ENCODE measurements around the gene WDR81. TPM values are rescaled to one million over a fixed set of nuclear protein-coding genes. Genes with fewer than 3 reads are reported as not detected.

Gene WDR81
- polyA plus RNA-seq, 1 donor (not counting 4 experiments of a cell fraction or from before 2014, with no cell fraction given) = 4.2 TPM

DNA sequence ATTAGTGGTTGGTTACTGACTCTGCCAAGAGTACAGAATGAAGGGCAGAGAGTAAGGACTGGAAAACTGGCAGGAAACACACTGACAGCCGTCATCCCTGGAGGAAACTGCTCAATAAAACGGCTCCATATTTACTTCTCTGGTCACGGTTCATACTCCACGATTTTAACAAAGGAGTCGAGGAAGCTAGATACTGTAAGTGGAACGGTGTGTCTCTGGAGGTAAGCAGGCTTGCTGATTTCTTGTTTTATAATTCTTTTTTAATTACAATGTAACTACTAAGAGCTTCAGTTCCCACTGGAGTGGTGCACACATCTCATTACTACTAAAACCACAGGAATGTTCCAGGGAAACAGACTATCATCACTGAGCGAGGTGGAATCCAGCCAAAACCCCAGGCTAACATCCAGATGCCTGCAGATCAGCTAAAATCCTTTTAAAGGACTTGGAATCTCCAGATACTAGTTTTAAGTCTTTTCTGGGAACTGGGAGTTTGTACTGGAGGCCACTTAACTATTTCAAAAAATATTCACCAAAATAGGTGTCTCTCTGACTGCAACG lies 55.1 kb downstream of the WDR81 start:
- Histone ChIP-seq H4K20me1 (ENCODE audit: control insufficient read depth, extremely low read depth, insufficient read depth, low read length) (no peaks in the 10 kb centered on the region), H3K27ac (ENCODE audit: control insufficient read depth, insufficient read depth, low read length) (peak overlapping the region; percentile 71), H3K9me1 (ENCODE audit: control insufficient read depth, extremely low read depth, insufficient read depth, low read length) (no peaks in the 10 kb centered on the region), H3K36me3 (ENCODE audit: control insufficient read depth in 2 of 2, extremely low read depth in 1 of 2, insufficient read depth in 2 of 2, low read length in 2 of 2) (peaks cover 12 to 22% of the 10 kb centered on the region in 2 experiments), H3K9ac (ENCODE audit: control insufficient read depth, extremely low read depth, insufficient read depth, low read length) (peak overlapping the region; percentile 13), H3K4me1 (ENCODE audit: control insufficient read depth, extremely low read depth, insufficient read depth, low read length) (peaks cover 18% of the 10 kb centered on the region), H3K79me2 (ENCODE audit: control insufficient read depth, insufficient read depth, low read length) (no peaks in the 10 kb centered on the region), H3K9me3 (ENCODE audit: control insufficient read depth, low read depth, low read length) (no peaks in the 10 kb centered on the region), H2AFZ (ENCODE audit: control insufficient read depth, low read length) (peak overlapping the region; percentile 70), H3K4me3 (ENCODE audit: control insufficient read depth in 2 of 3, extremely low read depth in 1 of 3, insufficient read depth in 2 of 3, low read depth in 1 of 3, low read length in 3 of 3) (peak overlapping the region in 1 of 3 experiments; percentile 2), H3K27me3 (ENCODE audit: control insufficient read depth, extremely low read depth, insufficient read depth, low read length) (no peaks in the 10 kb centered on the region), H3K4me2 (ENCODE audit: control insufficient read depth, extremely low read depth, insufficient read depth, low read depth, low read length) (peak overlapping the region; percentile 65)
- dilution Hi-C loops (cut with MboI; ENCODE audit: extremely low pct_ligation_motif_present, low sequenced_read_pairs) = loop anchor here (5.0 kb wide), 2 partner anchors 47 to 68 kb away; no protein-coding TSS in a partner anchor
- DNase-seq (ENCODE audit: low read depth, low spot score) = no peak
- FAIRE-seq = peak; percentile 97
- TF ChIP-seq EZH2 (IDR thresholded peaks at IDR 0.05; ENCODE audit: low read length) = no peak
- TF ChIP-seq, protein P1, sequence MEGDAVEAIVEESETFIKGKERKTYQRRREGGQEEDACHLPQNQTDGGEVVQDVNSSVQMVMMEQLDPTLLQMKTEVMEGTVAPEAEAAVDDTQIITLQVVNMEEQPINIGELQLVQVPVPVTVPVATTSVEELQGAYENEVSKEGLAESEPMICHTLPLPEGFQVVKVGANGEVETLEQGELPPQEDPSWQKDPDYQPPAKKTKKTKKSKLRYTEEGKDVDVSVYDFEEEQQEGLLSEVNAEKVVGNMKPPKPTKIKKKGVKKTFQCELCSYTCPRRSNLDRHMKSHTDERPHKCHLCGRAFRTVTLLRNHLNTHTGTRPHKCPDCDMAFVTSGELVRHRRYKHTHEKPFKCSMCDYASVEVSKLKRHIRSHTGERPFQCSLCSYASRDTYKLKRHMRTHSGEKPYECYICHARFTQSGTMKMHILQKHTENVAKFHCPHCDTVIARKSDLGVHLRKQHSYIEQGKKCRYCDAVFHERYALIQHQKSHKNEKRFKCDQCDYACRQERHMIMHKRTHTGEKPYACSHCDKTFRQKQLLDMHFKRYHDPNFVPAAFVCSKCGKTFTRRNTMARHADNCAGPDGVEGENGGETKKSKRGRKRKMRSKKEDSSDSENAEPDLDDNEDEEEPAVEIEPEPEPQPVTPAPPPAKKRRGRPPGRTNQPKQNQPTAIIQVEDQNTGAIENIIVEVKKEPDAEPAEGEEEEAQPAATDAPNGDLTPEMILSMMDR (optimal IDR thresholded peaks at IDR 0.05 in 1 of 3, IDR thresholded peaks at IDR 0.05 in 1 of 3, conservative IDR thresholded peaks at IDR 0.05 in 1 of 3; ENCODE audit: extremely low read depth in 1 of 3, insufficient read depth in 2 of 3, low read length in 3 of 3) = no peak

DNA sequence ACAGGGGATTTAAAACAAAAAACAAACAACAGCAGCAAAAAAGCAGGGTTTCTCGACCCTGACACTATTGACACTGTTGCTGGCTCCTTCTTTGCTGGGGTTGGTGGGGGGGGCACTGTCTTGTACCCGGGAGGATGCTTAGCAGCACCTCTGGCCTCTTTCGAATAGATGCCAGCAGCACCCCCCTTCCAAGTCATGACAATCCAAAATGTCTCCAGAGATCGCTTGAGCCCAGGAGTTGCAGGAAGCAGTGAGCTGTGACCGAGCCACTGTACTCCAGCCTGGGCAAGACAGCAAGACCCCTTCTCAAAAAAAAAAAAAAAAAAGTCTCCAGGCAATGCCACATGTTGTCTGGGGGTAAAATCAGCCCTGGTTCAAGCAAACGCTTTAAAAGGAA lies 57.7 kb downstream of the WDR81 start:
- Histone ChIP-seq H3K79me2 (ENCODE audit: control insufficient read depth, insufficient read depth, low read length) (no peaks in the 10 kb centered on the region), H3K36me3 (ENCODE audit: control insufficient read depth in 2 of 2, extremely low read depth in 1 of 2, insufficient read depth in 2 of 2, low read length in 2 of 2) (peaks cover 11 to 15% of the 10 kb centered on the region in 2 experiments), H4K20me1 (ENCODE audit: control insufficient read depth, extremely low read depth, insufficient read depth, low read length) (no peaks in the 10 kb centered on the region), H3K27me3 (ENCODE audit: control insufficient read depth, extremely low read depth, insufficient read depth, low read length) (no peaks in the 10 kb centered on the region), H3K4me2 (ENCODE audit: control insufficient read depth, extremely low read depth, insufficient read depth, low read depth, low read length) (no peak overlapping the region), H3K4me1 (ENCODE audit: control insufficient read depth, extremely low read depth, insufficient read depth, low read length) (peaks cover 20% of the 10 kb centered on the region), H3K4me3 (ENCODE audit: control insufficient read depth in 2 of 3, extremely low read depth in 1 of 3, insufficient read depth in 2 of 3, low read depth in 1 of 3, low read length in 3 of 3) (no peak overlapping the region), H3K27ac (ENCODE audit: control insufficient read depth, insufficient read depth, low read length) (no peak overlapping the region), H2AFZ (ENCODE audit: control insufficient read depth, low read length) (no peak overlapping the region), H3K9ac (ENCODE audit: control insufficient read depth, extremely low read depth, insufficient read depth, low read length) (no peak overlapping the region), H3K9me1 (ENCODE audit: control insufficient read depth, extremely low read depth, insufficient read depth, low read length) (no peaks in the 10 kb centered on the region), H3K9me3 (ENCODE audit: control insufficient read depth, low read depth, low read length) (no peaks in the 10 kb centered on the region)
- DNase-seq (ENCODE audit: low read depth, low spot score) (no peak), FAIRE-seq (no peak)
- TF ChIP-seq EZH2 (IDR thresholded peaks at IDR 0.05; ENCODE audit: low read length) = no peak
- TF ChIP-seq, protein P1 (optimal IDR thresholded peaks at IDR 0.05 in 1 of 3, IDR thresholded peaks at IDR 0.05 in 1 of 3, conservative IDR thresholded peaks at IDR 0.05 in 1 of 3; ENCODE audit: extremely low read depth in 1 of 3, insufficient read depth in 2 of 3, low read length in 3 of 3) = no peak
- dilution Hi-C loops (cut with MboI; ENCODE audit: extremely low pct_ligation_motif_present, low sequenced_read_pairs) = loop anchor here (5.0 kb wide), 2 partner anchors 50 to 65 kb away; no protein-coding TSS in a partner anchor
